ENCODE measurements around the gene INMT.

GRCh38 chr7:30754315-30754877, 2.5 kb downstream of the INMT start:
- TF ChIP-seq CTCF (IDR thresholded peaks at IDR 0.05) (no peak), POLR2A (IDR thresholded peaks at IDR 0.05) (no peak)
